ENCODE results near the gene MERTK. TPM values are rescaled to one million over a fixed set of nuclear protein-coding genes. Genes with fewer than 3 reads are reported as not detected.
A peak's percentile ranks its signal among the peaks of the same experiment; 100 is the strongest.

The MERTK gene
- total and polyA plus RNA-seq, 2 of the 13 experiments (the other 11 are each of a cell fraction or from before 2014, with no cell fraction given), result 37.3 to 44.7 TPM

DNA sequence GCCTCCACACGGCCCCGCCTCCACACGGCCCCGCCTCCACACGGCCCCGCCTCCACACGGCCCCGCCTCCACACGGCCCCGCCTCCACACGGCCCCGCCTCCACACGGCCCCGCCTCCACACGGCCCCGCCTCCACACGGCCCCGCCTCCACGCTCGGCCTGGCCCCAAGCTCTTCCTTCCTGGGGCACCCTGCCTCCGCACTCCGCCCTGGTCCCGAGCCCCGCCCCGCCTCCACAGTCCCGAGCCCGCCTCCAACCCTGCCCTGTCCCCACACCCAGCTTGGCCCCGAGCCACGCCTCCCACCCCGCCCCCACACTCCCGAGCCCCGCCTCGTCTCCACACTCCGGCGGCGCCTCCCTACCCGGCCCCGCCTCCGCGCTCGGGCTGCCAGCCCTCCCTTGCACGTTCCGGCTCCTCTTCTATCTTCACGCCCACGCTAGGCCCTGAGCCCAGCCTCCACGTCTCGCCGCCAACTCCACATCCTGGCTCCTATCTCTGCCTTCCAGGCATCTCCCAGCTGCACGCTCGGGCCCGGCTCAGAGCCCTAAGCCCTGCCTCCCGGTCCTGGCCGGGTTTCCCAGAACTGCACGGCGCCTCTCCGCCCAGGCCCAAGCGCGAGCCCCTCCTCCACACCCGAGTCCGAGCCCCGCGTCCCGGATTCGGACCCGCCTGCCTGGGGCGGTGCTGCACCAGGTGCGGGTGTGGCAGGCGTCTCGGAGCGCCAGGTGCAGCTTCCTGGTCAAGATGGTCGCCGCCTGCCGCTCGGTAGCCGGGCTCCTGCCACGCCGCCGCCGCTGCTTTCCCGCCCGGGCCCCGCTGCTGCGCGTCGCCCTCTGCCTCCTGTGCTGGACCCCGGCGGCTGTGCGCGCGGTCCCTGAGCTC lies 156.7 kb downstream of the MERTK start, which contains the start of gene TMEM87B (continued):
- no peak; the same call in 1 of the 2 replicates for TF ChIP-seq ZNF280D (CRISPR knock-in tag; IDR thresholded peaks at IDR 0.05)
- TF ChIP-seq SMAD1 (CRISPR knock-in tag; IDR thresholded peaks at IDR 0.05; ENCODE audit: borderline replicate concordance, low read depth), result 0 out of 2 replicates have a peak, but pooled peaks have one; percentile 31
- TF ChIP-seq ZC3H13 (CRISPR knock-in tag; IDR thresholded peaks at IDR 0.05), result peak; percentile 81; the same call in 1 of the 2 replicates
- TF ChIP-seq ZNF263 (CRISPR knock-in tag; IDR thresholded peaks at IDR 0.05), result peak; percentile 50
- no peak for TF ChIP-seq PCBP2 (optimal IDR thresholded peaks at IDR 0.05; ENCODE audit: low read depth, low read length, poor library complexity, severe bottlenecking)
- peak; percentile 76 for TF ChIP-seq YEATS2 (CRISPR knock-in tag; IDR thresholded peaks at IDR 0.05; ENCODE audit: borderline replicate concordance)
- no peak for TF ChIP-seq ZFP37 (CRISPR knock-in tag; IDR thresholded peaks at IDR 0.05; ENCODE audit: borderline replicate concordance)
- peak; percentile 83; the same call in 1 of the 2 replicates for TF ChIP-seq ZNF510 (CRISPR knock-in tag; IDR thresholded peaks at IDR 0.05; ENCODE audit: low read depth)
- no peak for TF ChIP-seq NR2F1 (CRISPR knock-in tag; IDR thresholded peaks at IDR 0.05)
- TF ChIP-seq CENPT (CRISPR knock-in tag; IDR thresholded peaks at IDR 0.05; ENCODE audit: low read depth), result no peak; the same call in 1 of the 2 replicates
- peak; percentile 61; the same call in 1 of the 2 replicates for TF ChIP-seq SKIL (CRISPR knock-in tag; IDR thresholded peaks at IDR 0.05; ENCODE audit: borderline replicate concordance)
- TF ChIP-seq CREM (IDR thresholded peaks at IDR 0.05), result no peak
- no peak for TF ChIP-seq CREM (CRISPR knock-in tag; IDR thresholded peaks at IDR 0.05)
- TF ChIP-seq MED1 (CRISPR knock-in tag; IDR thresholded peaks at IDR 0.05), result peak; percentile 58; the same call in 1 of the 2 replicates
- peak; percentile 77 for TF ChIP-seq IKZF4 (CRISPR knock-in tag; IDR thresholded peaks at IDR 0.05; ENCODE audit: borderline replicate concordance, low read depth, not compliant biosample characterization)
- TF ChIP-seq ARNTL (CRISPR knock-in tag; IDR thresholded peaks at IDR 0.05), result peak; percentile 70; the same call in 1 of the 2 replicates
- TF ChIP-seq ONECUT2 (CRISPR knock-in tag; IDR thresholded peaks at IDR 0.05), result no peak
- TF ChIP-seq SUZ12 (IDR thresholded peaks at IDR 0.05; ENCODE audit: low read depth, low read length), result no peak
- no peak for TF ChIP-seq NPAS2 (CRISPR knock-in tag; IDR thresholded peaks at IDR 0.05; ENCODE audit: borderline replicate concordance)
- TF ChIP-seq, protein P1, sequence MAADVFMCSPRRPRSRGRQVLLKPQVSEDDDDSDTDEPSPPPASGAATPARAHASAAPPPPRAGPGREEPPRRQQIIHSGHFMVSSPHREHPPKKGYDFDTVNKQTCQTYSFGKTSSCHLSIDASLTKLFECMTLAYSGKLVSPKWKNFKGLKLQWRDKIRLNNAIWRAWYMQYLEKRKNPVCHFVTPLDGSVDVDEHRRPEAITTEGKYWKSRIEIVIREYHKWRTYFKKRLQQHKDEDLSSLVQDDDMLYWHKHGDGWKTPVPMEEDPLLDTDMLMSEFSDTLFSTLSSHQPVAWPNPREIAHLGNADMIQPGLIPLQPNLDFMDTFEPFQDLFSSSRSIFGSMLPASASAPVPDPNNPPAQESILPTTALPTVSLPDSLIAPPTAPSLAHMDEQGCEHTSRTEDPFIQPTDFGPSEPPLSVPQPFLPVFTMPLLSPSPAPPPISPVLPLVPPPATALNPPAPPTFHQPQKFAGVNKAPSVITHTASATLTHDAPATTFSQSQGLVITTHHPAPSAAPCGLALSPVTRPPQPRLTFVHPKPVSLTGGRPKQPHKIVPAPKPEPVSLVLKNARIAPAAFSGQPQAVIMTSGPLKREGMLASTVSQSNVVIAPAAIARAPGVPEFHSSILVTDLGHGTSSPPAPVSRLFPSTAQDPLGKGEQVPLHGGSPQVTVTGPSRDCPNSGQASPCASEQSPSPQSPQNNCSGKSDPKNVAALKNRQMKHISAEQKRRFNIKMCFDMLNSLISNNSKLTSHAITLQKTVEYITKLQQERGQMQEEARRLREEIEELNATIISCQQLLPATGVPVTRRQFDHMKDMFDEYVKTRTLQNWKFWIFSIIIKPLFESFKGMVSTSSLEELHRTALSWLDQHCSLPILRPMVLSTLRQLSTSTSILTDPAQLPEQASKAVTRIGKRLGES (CRISPR knock-in tag; IDR thresholded peaks at IDR 0.05; ENCODE audit: borderline replicate concordance), result peak; percentile 79; the same call in 1 of the 2 replicates
- no peak; the same call in none of the 2 replicates for TF ChIP-seq THAP11 (CRISPR knock-in tag; IDR thresholded peaks at IDR 0.05)
